Suprapubic skin (tissue), 3 donors: ENCODE data around the gene PIM1.

Experiments
- CTCF ChIP-seq, 2 donors: fragments of 200-600 bp in 1 of 2; fragments of 450-650 bp in 1 of 2; sonication (generic) in 1 of 2; IDR thresholded peaks; one replicate each; pipeline ENCODE4 v1.5.1; 2016 to 2019; ENCODE audit warnings: antibody characterized with exemption in 2 of 2, mild to moderate bottlenecking in 1 of 2, moderate library complexity in 1 of 2
- POLR2A ChIP-seq, 2 donors: fragments of 450-650 bp; IDR thresholded peaks; one replicate each; pipeline ENCODE4 v1.6.1; 2017; ENCODE audit warnings: antibody characterized with exemption in 2 of 2, mild to moderate bottlenecking in 2 of 2, moderate library complexity in 2 of 2

- TF ChIP-seq CTCF (IDR thresholded peaks at IDR 0.05), result no peak
- TF ChIP-seq POLR2A (IDR thresholded peaks at IDR 0.05), result no peak
Observed at GRCh38 chr6:37125774-37126492, 44.0 kb upstream of the PIM1 start.
